ENCODE results near the gene CBR1. TPM values are rescaled to one million over a fixed set of nuclear protein-coding genes. Genes with fewer than 3 reads are reported as not detected.

The CBR1 gene
- total and polyA plus RNA-seq, 10 of the 15 experiments (the other 5 are each of a cell fraction or from before 2014, with no cell fraction given) = 16.9 to 138 (median 57.4) TPM

DNA sequence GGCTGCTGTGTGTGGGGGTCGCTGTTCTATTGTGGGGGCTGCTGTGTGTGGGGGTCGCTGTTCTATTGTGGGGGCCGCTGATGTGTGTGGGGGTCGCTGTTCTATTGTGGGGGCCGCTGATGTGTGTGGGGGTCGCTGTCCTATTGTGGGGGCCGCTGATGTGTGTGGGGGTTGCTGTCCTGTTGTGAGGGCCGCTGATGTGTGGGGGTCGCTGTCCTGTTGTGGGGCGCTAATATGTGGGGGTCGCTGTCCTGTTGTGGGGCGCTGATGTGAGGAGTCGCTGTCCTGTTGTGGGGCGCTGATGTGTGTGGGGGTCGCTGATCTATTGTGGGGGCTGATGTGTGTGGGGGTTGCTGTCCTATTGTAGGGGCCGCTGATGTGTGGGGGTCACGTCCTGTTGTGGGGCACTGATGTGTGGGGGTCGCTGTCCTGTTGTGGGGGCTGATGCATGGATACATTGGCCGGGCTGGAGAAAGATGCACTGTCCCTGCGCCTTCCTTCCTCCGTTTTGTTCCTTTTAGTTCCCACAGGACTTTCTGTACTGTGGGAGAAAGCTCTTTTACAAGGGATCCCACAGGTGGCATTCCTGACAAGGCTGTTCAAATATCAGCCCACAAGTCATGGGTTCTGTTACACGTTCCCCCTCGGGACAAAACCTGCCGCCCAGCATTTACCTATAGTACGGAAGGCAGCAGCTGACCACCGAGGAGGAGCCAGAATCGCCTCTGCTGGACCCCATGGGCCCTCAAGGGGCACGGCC is 37.0 kb upstream of the CBR1 start:
- in situ Hi-C loops (cut with MboI) = no loop called here
- peaks cover 5% of the 10 kb centered on the region for H3K4me1 ChIP-seq (ENCODE audit: control insufficient read depth, insufficient read depth, low read length)
- ChIA-PET POLR2A (no interaction called here), SMC1A (ENCODE audit: uncharacterized antibody, unreplicated experiment) (interaction anchor here (0.8 kb wide), 1 partner anchor 81 kb away, joined by 3 read pairs; no protein-coding TSS in a partner anchor), CTCF (no interaction called here), RAD21 (ENCODE audit: unreplicated experiment) (no interaction called here)
- H3K4me2 ChIP-seq (ENCODE audit: control insufficient read depth, insufficient read depth) = no peak overlapping the region
- no peak overlapping the region for H3K27ac ChIP-seq (ENCODE audit: control insufficient read depth, insufficient read depth)
- H3K9me3 ChIP-seq (replicated peaks; ENCODE audit: control insufficient read depth, insufficient read depth, low read length) = no peaks in the 10 kb centered on the region
- BruUV-seq (replicated peaks) = no TSS peak
- DNase-seq (ENCODE audit: low read depth, low spot score) = no peak
- FAIRE-seq = no peak
- no peaks in the 10 kb centered on the region for H3K79me2 ChIP-seq (ENCODE audit: control insufficient read depth, insufficient read depth, low read length)
- WGBS (ENCODE audit: insufficient coverage, insufficient replicate concordance, low lambda C conversion rate, missing lambda C conversion rate) = 93% methylated on average over 26 of the region's 28 CpGs
- no peak overlapping the region for H3K4me3 ChIP-seq
- no peak overlapping the region for H3K9ac ChIP-seq (ENCODE audit: control insufficient read depth, insufficient read depth, low read length)
- no peak overlapping the region for H2AFZ ChIP-seq (ENCODE audit: control insufficient read depth, low read depth, low read length)
- H4K20me1 ChIP-seq (ENCODE audit: control insufficient read depth, insufficient read depth) = no peaks in the 10 kb centered on the region
- intact Hi-C loops (cut with micrococcal nuclease; ENCODE audit: unreplicated experiment) = no loop called here
- H3K27me3 ChIP-seq (replicated peaks in 1 of 2; ENCODE audit: control insufficient read depth in 2 of 2, insufficient read depth in 2 of 2, low read length in 1 of 2) = no peaks in the 10 kb centered on the region
- ATAC-seq = no peak
- peaks cover 3 to 8% of the 10 kb centered on the region in 2 experiments; a peak in 3 of 4 replicates for H3K36me3 ChIP-seq (ENCODE audit: control insufficient read depth in 2 of 2, insufficient read depth in 2 of 2, low read length in 1 of 2)
- TF ChIP-seq FOXM1 (IDR thresholded peaks at IDR 0.05; ENCODE audit: low read depth, low read length) = no peak
- TF ChIP-seq PAX5 (IDR thresholded peaks at IDR 0.05; ENCODE audit: borderline replicate concordance, low read depth, low read length) = no peak
- TF ChIP-seq TBL1XR1 (IDR thresholded peaks at IDR 0.05; ENCODE audit: low read depth, low read length) = no peak
- TF ChIP-seq RAD21 (IDR thresholded peaks at IDR 0.05; ENCODE audit: insufficient read depth, low read depth, low read length) = no peak

DNA sequence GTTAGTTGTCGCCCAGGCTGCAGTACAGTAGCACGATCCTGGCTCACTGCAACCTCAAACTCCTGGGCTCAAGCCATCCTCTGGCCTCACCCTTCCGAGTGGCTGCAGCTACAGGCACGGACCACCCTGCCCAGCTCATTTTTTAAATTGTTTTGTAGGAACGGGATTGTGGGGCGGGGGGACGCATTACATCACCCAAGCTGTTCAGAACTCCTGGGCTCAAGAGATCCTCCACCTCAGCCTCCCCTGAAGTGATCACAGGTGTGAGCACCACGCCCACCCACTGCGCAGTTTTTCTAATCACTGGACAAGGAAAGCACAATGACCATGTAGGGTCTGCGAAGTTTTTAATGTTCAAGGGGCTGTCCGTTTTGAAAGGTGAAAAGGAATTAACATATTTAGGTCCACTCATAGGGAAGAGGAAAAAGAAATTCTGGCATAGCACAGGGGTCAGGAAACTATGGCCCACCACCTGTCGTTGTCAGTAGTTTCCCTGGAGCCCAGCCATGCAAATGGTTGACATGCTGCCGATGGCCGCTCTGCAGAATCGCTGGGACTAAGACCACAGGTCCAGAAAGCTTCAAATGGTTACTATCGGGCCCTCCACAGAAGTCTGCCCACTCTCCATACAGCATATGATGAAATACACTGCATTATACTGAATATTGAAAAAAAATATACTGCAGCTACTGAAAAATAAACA is 35.5 kb upstream of the CBR1 start:
- ATAC-seq (no peak), FAIRE-seq (no peak), DNase-seq (ENCODE audit: low read depth, low spot score) (no peak)
- H3K9me3 ChIP-seq (replicated peaks; ENCODE audit: control insufficient read depth, insufficient read depth, low read length) = no peaks in the 10 kb centered on the region
- SMC1A ChIA-PET (ENCODE audit: uncharacterized antibody, unreplicated experiment) = no interaction called here
- peaks cover 7 to 12% of the 10 kb centered on the region in 2 experiments for H3K36me3 ChIP-seq (ENCODE audit: control insufficient read depth in 2 of 2, insufficient read depth in 2 of 2, low read length in 1 of 2)
- H3K79me2 ChIP-seq (ENCODE audit: control insufficient read depth, insufficient read depth, low read length) = no peaks in the 10 kb centered on the region
- POLR2A ChIA-PET = no interaction called here
- CTCF ChIA-PET = no interaction called here
- no peak overlapping the region for H3K4me2 ChIP-seq (ENCODE audit: control insufficient read depth, insufficient read depth)
- H3K27me3 ChIP-seq (replicated peaks in 1 of 2; ENCODE audit: control insufficient read depth in 2 of 2, insufficient read depth in 2 of 2, low read length in 1 of 2) = no peaks in the 10 kb centered on the region
- RAD21 ChIA-PET (ENCODE audit: unreplicated experiment) = no interaction called here
- H3K27ac ChIP-seq (ENCODE audit: control insufficient read depth, insufficient read depth) = no peak overlapping the region
- in situ Hi-C loops (cut with MboI) = no loop called here
- no peak overlapping the region for H2AFZ ChIP-seq (ENCODE audit: control insufficient read depth, low read depth, low read length)
- no peak overlapping the region for H3K4me3 ChIP-seq
- no peaks in the 10 kb centered on the region for H3K4me1 ChIP-seq (ENCODE audit: control insufficient read depth, insufficient read depth, low read length)
- H4K20me1 ChIP-seq (ENCODE audit: control insufficient read depth, insufficient read depth) = no peaks in the 10 kb centered on the region
- intact Hi-C loops (cut with micrococcal nuclease; ENCODE audit: unreplicated experiment) = no loop called here
- BruUV-seq (replicated peaks) = no TSS peak
- WGBS (ENCODE audit: insufficient coverage, insufficient replicate concordance, low lambda C conversion rate, missing lambda C conversion rate) = 83% methylated on average over 16 of the region's 16 CpGs
- no peak overlapping the region for H3K9ac ChIP-seq (ENCODE audit: control insufficient read depth, insufficient read depth, low read length)
- no peak for TF ChIP-seq NFXL1 (IDR thresholded peaks at IDR 0.05; ENCODE audit: borderline replicate concordance)
- no peak for TF ChIP-seq YY1 (IDR thresholded peaks at IDR 0.05; ENCODE audit: low read depth, low read length)
- no peak for TF ChIP-seq MTA3 (IDR thresholded peaks at IDR 0.05; ENCODE audit: borderline replicate concordance, low read length)
- TF ChIP-seq, protein P1, sequence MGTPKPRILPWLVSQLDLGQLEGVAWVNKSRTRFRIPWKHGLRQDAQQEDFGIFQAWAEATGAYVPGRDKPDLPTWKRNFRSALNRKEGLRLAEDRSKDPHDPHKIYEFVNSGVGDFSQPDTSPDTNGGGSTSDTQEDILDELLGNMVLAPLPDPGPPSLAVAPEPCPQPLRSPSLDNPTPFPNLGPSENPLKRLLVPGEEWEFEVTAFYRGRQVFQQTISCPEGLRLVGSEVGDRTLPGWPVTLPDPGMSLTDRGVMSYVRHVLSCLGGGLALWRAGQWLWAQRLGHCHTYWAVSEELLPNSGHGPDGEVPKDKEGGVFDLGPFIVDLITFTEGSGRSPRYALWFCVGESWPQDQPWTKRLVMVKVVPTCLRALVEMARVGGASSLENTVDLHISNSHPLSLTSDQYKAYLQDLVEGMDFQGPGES (IDR thresholded peaks at IDR 0.05) = no peak
- no peak for TF ChIP-seq CHD2 (IDR thresholded peaks at IDR 0.05; ENCODE audit: borderline replicate concordance, low read depth, low read length)
- TF ChIP-seq, protein P2, sequence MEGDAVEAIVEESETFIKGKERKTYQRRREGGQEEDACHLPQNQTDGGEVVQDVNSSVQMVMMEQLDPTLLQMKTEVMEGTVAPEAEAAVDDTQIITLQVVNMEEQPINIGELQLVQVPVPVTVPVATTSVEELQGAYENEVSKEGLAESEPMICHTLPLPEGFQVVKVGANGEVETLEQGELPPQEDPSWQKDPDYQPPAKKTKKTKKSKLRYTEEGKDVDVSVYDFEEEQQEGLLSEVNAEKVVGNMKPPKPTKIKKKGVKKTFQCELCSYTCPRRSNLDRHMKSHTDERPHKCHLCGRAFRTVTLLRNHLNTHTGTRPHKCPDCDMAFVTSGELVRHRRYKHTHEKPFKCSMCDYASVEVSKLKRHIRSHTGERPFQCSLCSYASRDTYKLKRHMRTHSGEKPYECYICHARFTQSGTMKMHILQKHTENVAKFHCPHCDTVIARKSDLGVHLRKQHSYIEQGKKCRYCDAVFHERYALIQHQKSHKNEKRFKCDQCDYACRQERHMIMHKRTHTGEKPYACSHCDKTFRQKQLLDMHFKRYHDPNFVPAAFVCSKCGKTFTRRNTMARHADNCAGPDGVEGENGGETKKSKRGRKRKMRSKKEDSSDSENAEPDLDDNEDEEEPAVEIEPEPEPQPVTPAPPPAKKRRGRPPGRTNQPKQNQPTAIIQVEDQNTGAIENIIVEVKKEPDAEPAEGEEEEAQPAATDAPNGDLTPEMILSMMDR (IDR thresholded peaks at IDR 0.05 in 2 of 3, conservative IDR thresholded peaks at IDR 0.05 in 1 of 3; ENCODE audit: control insufficient read depth in 2 of 3, extremely low read depth in 1 of 3, insufficient read depth in 1 of 3, low read depth in 3 of 3, low read length in 3 of 3) = no peak
- TF ChIP-seq, protein P3, sequence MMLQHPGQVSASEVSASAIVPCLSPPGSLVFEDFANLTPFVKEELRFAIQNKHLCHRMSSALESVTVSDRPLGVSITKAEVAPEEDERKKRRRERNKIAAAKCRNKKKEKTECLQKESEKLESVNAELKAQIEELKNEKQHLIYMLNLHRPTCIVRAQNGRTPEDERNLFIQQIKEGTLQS (IDR thresholded peaks at IDR 0.05; ENCODE audit: borderline replicate concordance, extremely low read depth, low read depth, low read length) = no peak
- TF ChIP-seq PAX8 (IDR thresholded peaks at IDR 0.05) = no peak
- TF ChIP-seq CBX5 (IDR thresholded peaks at IDR 0.05; ENCODE audit: low read depth) = no peak
